Subcutaneous adipose tissue (tissue), 4 donors: Measurements from ENCODE around the gene NECTIN1. TPM values are rescaled to one million over a fixed set of nuclear protein-coding genes. Genes with fewer than 3 reads are reported as not detected.

Experiments used
- CTCF ChIP-seq: fragments of 450-650 bp; IDR thresholded peaks from one replicate; pipeline ENCODE4 v1.5.1; 2016; ENCODE audit warnings: low read depth, mild to moderate bottlenecking, control low read depth, antibody characterized with exemption, moderate library complexity
- total RNA-seq, 4 donors: library from RNA; depleted of rRNA; stranded (reverse); fragments of >200 nt; gene quantifications; one replicate each; pipeline ENCODE4 v1.1.0, GENCODE V29; 2016

Gene NECTIN1
- total RNA-seq, 4 donors from 2014 or later = 1.7 to 4.1 (median 2.5) TPM

GRCh38 chr11:119664063-119664572 is 64.9 kb downstream of the NECTIN1 start:
- TF ChIP-seq CTCF = no peak

GRCh38 chr11:119663279-119663678 is 65.7 kb downstream of the NECTIN1 start:
- TF ChIP-seq CTCF = no peak

GRCh38 chr11:119661226-119661625 is 67.8 kb downstream of the NECTIN1 start:
- TF ChIP-seq CTCF = no peak

GRCh38 chr11:119659971-119660723 is 68.9 kb downstream of the NECTIN1 start:
- no peak for TF ChIP-seq CTCF

- no peak for TF ChIP-seq CTCF
Observed at GRCh38 chr11:119652907-119653659, 75.9 kb downstream of the NECTIN1 start.

GRCh38 chr11:119651802-119652584 is 77.0 kb downstream of the NECTIN1 start:
- TF ChIP-seq CTCF = no peak
